HG02938 (cell line): ENCODE data around the gene FBN3.

Experiments
- ATAC-seq: cut with Tn5 transposase; IDR thresholded peaks from one replicate; pipeline ENCODE4 v1.9.1; 2021; ENCODE audit warnings: mild to moderate bottlenecking, moderate library complexity; ENCODE audit not compliant: unreplicated experiment

FBN3 gene

DNA sequence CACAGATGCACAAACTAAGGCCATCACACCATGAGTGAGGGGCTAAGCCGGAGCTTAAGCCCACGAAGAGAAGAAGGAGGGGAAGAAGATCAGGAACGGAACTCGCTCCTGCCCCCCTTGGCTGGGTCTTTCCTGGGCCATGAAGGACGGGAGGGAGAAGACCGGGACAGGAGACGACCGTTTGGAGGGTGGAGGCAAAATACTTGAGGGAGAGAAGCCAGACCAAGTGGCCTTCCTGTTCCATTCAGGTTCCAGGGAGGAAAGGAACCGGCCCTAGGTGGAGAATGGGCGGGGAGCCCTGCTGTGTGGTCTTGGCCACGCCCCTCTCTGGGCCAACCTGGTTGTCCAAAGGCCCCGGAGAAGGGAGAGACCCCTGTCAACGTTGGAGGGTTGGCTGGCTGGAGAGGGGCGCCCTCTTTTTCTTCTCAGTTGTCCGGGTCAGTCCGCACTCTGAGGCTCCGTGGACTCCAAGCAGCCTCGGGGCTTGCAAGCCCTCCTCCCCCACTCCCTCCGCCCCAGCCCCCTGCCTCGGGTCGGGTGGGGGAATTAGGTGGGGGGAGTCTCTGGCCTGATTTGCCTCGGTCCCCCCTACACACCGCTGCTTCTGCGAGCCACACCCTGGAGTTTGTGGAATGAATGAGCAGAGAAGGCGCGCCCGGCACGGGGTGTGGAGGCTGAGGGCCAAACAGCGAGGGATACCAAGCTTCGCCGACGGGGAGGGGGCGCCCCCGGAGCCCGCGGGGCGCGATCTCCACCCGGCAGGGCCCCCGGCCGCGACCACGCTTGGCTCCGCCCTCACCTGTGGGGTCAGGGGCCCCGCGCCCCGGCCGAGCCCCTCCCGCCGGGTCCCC, 757 bp downstream of the FBN3 start:
- ATAC-seq: no peak

- no peak for ATAC-seq
Observed at GRCh38 chr19:8148088-8148409, 1.3 kb downstream of the FBN3 start.

DNA sequence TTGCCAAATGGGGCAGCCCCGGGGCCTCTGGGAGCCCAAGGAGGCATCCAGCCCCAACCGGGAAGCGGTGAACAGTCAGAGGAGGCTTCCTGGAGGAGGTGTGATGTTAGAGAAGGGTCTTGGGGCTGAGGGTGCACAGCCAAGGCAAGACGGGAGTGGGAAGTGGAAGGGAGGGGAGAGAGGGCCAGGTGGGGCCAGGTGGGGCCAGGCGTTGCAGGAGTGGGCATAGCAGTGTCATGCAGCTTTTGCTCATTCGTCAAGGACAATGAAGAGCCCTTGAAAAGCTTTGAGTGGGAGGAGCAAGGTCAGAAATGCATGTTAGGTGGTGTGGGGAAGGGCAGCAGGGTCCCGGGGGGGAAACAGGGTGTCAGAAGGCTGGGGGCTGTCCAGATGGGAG, 1.8 kb downstream of the FBN3 start:
- ATAC-seq: no peak

DNA sequence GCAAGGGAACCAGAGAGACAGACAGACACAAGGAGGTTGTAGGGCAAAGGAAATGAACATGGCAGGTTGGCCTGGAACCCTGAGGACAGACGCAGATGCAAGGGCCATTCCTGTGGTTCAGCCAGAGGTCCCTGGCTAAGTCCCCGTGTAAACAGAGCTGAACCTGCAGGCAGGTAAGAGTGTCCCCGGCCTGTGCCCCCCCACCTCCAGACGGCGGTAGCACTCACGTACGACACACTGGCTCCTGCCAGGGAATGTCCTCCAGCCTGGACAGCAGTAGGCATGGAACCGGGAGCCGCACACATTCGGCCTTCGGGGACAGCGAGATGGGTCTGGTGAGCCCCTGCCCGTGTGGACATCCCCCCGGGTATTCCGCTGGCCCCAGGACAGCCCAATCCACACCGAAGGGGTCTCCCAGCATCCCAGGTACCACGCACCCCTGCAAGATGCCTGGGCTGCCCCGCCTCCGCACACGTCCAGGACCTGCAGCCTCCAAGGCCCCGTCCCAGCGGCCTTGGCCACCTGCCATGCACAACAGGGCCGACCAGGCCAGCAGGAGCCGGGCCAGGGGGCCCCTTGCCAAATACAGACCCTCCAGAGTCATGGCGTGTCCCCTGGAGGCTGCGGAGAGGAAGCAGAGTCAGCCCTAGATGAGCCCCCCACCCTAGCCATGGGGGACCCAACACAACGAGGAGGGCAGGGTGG, 2.4 kb downstream of the FBN3 start:
- ATAC-seq: no peak

DNA sequence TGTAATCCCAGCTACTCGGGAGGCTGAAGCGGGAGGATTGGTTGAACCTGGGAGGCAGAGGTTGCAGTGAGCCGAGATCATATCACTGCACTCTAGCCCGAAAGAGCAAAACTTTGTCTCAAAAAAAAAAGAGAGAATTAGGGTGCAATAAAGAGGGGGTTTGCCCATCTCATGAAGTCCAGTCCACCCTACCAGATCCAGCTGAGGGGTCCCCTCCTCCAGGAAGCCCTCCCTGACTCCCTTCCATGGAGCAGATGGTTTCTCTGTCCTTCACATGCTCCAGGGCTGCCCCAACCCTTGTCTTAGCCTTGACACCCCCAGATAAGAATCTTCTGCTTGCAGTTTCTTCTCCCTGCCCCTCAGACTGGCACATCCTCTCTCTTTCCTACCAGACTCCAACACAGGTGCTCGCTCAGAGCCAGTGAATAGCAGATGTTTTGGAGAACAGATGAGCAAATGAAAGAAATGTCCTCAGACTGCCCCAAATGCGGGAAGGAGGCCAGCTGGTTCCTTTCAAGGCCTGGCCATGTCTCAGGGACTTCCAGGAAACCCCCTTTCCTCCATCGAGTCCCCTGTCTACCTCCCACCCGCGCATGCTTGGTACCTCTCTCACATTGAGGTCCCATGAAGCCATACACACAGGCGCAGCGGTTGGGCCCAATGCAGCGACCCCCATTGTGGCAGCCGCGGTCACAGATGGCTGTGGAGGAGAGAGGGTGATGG, 5.0 kb downstream of the FBN3 start:
- ATAC-seq: no peak

DNA sequence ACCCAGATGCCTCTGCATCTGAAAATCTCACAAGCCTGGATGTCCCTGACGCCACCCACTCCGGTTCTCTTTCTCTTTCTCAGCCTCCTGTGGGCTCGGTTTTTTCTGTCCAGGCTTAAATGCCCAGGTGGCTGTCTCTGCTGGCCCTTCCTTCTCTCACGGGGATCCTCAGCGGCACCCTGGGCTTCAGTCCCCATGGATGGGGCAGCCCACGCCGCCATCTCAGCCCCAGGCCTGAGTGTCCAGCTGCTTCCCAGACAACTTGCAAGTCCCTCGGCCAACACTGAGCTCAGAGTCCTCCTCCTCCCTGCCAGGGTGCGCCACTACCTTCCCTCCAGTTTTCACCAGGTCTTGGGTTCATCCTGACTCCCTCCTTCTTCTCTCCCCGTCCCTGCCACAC, 6.4 kb downstream of the FBN3 start:
- ATAC-seq: no peak

DNA sequence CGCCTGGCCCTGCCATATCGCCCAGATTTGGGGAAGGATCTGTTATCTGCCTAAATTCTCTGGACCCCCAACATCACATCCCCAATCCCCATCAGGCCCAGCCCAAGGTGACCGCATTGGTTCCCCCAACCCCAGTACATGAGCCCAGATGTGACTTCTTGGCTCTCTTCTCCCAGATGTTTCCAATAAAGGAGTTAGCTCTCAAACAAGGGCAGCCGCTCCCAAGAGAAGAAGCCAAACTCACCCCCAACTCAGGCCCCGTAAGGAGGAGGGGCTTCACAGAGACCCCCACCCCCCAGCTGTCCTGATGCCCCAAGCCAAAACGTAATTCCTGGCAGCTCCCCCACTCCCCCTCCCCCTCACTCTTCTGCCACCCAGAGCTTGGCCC, 6.9 kb downstream of the FBN3 start:
- ATAC-seq: no peak

- no peak for ATAC-seq
Observed at GRCh38 chr19:8141726-8142512, 7.5 kb downstream of the FBN3 start.

DNA sequence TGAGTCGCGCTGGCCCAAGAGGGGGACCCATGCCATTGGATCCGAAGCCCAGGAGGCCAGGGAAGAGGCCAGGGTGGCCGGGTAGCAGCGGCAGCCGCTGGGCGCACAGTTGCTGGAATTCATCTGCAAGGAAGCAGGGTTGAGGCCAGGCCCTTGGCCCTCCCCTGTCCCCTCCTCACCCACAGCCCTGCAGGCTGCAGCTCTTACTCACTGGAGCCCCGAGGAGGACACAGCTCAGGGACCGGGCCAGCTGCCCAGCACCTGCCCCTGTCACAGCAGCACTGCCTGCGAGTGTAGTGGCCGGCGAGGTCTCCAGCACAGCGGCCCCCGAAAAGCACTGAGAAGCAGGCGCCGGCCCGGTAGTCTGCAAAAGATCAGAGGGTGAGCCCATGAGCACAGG, 11.2 kb downstream of the FBN3 start:
- ATAC-seq: no peak

- ATAC-seq: no peak
Observed at GRCh38 chr19:8137425-8137824, 12.0 kb downstream of the FBN3 start.

DNA sequence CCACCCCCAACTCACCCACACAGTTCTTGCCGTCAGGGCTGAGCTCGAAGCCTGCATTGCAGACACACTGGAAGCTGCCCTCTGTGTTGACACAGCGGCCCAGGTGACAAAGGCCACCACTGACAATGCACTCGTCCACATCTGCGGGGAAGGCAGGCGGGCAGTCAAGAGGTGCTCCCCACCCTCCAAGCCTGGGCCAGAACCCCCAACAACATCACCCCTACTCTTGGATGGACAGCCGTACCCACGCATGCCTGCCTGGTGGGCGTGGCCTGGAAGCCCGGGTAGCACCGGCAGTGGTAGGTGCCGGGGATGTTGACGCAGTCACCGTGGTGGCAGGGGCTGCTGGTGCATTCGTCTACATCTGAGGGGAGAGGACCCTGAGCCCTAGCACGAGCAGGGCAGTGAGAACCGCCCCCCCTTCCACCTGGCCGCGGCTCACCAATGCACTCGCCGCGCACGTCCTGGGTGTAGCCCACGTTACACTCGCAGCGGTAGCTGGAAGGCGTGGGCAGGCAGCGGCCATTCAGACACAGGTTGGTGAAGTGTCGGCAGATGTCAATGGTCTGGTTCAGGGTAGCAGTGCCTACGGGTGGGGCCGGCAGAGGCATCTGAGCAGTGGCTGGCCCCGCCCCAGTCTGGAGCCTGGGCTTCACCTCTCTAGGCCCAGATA, 13.3 kb downstream of the FBN3 start:
- ATAC-seq: no peak

GRCh38 chr19:8132858-8133458, 16.4 kb downstream of the FBN3 start:
- no peak for ATAC-seq

DNA sequence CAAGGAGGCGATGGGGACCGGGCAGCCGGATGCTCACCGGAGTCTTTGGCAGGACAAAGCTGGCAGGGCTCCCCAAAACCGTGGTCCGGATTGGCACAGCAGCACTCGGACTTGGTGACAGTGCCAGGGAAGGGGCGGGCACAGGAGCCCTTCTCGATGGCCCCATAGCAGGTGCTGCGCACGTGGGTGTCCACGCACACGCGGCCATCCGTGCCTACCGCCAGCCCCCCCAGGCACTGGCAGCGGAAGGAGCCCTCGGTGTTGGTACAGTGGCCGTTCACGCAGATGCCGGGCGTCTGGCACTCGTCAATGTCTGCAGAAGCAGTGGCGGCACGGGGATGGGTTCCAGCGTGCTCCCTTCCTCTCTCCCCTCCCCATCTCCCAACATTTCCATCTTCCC, 17.9 kb downstream of the FBN3 start:
- no peak for ATAC-seq

DNA sequence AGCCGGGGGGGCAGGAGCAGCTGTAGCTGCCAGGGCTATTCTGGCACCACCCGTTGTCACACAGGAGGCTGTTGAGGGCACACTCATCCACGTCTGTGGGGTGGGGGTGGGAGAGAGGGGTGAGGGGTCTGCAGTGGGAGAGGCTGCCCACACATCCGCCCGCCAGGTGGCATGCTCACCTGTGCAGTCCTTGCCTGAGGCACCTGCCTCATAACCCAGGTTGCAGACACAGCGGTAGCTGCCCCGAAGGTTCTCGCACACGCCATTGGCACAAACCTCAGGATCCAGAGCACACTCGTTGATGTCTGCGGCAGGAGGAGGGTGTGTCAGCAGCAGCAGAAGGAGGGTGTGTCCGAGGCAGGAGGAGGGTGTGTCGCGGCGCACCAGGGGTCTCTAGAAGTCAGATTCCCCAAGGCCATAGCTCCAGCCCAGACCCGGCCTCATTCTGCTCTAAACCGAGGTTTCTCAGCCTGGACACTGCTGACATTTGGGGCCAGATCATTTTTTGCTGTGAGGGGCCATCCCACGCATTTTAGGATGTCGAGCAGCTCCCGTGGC, 20.3 kb downstream of the FBN3 start:
- no peak for ATAC-seq

- no peak for ATAC-seq
Observed at GRCh38 chr19:8128551-8128950, 20.8 kb downstream of the FBN3 start.

DNA sequence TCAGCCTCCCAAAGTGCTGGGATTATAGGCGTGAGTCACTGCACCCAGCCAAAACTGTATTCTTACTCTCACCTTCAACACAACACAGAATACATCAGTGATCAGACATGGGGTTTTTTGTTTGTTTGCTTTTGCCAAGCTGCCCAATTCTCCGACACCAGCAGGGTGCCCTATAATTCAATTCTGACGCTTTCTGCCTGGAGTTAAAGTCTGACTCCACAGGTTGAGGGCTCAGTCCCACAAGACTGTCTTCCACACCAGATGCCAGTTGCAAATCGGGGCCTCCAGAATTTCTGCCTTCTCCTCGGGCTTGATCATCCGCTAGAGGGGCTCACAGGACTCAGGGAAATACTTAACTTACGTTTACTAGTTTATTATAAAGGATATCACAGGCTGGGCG, 22.1 kb downstream of the FBN3 start:
- ATAC-seq: no peak

DNA sequence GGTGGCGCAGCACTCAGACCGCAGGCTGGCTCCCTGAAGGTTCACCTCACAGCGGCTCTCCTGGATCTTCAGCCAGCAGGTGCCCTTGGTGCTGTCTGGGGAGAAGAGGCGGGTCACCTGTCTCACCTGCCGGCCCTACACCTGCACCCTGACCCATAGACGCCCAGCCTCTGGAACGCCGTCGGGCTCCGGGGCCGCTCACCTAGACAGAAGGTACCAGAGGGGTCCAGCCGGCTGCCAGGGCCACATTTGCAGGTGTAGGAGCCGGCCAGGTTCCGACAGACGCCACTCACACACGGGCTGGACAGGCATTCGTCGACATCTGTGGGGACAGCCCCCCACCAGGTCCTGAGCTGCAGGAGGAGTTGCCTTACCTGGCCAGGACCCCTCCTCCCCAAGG, 22.9 kb downstream of the FBN3 start:
- no peak for ATAC-seq

DNA sequence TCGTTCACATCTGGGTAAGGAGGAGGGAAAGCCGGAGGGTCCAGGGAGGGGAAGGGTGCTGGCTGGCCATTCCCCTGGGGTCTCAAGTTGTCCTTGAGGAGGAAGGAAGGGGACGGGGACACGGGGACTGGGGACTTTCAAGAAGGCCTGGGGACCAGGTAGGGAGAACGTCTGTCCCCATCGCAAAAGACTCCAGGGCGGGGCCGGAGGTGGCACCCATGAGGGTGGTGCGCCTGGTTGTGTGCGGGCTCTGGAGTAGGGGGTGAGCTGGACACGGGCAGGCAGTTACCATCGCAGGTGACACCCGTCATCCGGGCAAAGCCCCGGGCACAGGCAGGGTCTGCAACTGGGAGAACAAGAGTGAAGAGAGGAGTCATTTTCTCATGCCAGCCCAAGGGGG, 23.4 kb downstream of the FBN3 start:
- no peak for ATAC-seq

DNA sequence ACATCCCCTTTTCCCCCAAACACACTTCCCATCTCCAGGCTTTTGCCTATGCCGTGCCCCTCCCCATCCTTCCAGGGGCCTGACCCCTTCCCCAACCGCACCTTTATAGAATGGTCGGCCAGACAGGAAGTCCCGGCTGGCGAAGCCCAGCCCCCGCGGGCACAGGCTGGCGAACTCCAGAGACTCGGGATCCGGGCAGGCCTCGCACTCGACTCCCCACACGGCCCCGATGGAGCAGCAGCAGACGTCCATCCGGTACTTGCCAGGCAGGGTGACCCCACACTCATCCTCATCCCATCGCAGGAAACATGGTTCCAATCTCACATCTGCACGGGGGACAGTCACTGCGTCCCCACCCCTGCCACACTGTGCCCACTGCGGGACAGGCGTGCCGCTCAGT, 25.7 kb downstream of the FBN3 start:
- ATAC-seq: no peak
